Activated CD4-positive, alpha-beta T cell treated with anti-CD3 and anti-CD28 coated beads, Interleukin-10, Interleukin-2, amounts not matched to agents 100 ng/mL and 50 ng/mL, durations not matched to agents 16 hours and 8 hours (primary cell): ENCODE results near the gene ABCA5.
"Not testable (repeated sequence)": the region's sequence is repeated elsewhere in the genome, so short reads cannot be mapped to it uniquely, and the experiment has no call there.

Experiments
- DNase-seq: peaks from one replicate; pipeline ENCODE4 v3.0.0-alpha.2; 2020

ABCA5 gene

DNA sequence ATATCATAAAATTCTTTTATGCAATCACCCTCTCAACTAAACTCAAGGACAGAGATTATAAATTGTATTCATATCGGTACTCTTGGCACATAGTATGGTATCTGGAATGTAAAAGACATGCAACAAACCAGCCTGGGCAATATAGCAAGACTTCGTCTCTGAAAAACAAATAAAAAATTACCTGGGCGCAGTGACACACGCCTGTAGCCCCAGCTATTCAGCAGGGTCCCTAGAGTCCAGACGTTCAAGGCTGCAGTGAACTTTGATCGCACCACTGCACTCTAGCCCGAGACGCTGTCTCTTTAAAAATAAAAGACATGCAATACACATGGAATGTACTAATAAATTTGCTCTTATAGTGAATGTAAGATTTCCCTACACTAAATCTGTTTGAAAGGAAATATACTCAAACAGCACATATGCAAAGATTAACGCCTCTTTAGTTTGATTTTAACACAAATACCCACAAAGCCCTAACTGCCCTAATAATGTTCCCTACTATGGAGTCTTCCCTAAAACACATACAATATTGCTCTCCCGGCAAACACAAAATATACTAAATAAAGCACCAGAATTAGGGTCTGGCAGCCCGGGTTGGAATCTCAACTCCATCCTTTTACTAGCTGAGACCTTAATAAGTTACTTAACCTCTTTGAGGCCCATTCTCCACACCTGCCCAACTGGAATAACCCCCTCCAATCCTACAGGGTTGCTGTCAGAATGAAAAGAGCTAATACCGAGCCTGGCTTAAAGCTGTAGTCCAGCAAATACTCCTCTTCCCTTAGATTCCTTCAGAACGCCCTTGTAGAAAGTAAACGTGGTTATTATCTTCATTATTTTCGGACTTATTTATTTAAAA lies 1.2 kb downstream of the ABCA5 start:
- DNase-seq: no peak

DNA sequence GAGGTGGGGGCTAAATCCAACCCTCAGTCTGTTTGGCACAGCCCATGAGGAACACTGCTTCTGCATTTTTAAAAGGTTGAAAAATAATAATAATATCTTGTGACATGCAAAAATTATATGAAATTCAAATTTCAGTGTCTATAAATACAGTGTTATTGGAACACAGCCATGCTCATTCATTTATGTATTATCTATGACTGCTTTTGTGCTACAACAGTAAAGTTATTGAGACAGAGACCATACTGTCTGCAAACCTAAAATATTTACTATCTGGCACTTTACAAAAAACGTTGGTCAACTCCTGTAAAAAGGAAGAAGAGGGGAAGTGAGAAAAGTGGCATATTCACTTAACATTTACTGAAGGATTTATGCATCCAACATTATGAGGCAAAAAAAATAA lies 3.1 kb downstream of the ABCA5 start:
- no peak for DNase-seq

DNA sequence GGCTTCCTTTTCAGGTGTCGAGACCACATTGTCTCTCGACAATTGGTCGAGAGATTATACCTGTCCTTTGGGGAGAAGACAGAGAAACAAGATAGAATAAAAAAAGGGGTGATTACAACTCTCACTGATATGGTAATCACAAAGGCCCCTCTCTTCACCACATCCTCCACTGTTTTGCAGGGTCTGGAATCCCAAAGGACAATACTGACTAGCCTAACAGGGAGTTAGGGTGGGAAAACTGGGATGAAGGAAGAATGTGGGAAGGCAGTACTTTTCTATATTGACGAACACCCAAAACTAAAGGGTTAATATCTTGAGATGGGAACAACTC lies 6.1 kb downstream of the ABCA5 start:
- DNase-seq: no peak

DNA sequence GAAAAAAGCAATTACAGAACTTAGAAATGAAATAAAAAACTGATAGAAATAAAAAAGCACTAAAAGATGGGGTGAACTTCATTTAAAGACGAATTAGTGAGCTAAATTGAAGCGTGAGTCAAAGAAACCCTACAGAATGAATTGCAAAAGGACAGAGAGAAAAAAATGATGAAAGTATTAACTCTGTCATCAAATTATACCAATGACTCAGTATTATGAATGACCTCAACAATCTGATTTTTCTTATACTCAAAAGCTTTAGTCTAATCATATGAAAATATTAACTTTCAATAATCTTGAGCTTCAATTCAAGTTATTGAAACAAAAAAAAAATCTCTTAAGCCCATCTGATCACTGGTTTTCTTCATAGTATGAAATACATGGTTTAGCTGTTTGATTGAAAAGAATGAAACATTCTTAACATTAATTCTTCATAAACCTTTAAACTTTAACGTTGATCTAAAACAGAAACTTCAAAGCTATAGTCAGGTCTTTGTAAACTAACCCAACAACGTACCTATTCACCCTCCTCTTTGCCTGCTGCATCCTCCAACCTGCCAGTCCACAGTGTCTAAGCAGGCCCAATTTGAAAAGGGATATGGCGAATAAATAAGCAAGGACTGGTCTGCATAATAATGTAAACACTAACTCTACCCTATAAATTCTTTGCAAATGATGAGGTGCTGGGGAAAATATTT lies 6.6 kb downstream of the ABCA5 start:
- DNase-seq: no peak

DNA sequence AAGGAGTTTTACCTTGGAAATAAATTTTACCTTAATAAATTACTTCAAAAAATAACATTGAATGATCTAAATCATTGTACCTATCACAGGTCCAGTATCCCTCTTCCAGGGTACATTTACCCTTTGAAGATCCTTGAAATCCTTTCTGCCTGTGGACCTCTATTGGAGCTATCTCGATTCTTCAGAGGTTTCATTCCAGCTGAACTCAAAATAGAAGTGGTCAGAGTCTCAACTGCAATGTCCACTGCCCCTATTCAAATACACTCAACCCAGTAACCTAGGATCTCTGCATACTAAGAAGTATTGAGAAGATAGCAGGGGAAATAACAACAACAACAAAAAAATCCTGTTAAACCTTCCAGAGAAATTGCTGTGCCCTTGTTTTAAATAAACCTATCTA lies 9.3 kb downstream of the ABCA5 start:
- DNase-seq: no peak

DNA sequence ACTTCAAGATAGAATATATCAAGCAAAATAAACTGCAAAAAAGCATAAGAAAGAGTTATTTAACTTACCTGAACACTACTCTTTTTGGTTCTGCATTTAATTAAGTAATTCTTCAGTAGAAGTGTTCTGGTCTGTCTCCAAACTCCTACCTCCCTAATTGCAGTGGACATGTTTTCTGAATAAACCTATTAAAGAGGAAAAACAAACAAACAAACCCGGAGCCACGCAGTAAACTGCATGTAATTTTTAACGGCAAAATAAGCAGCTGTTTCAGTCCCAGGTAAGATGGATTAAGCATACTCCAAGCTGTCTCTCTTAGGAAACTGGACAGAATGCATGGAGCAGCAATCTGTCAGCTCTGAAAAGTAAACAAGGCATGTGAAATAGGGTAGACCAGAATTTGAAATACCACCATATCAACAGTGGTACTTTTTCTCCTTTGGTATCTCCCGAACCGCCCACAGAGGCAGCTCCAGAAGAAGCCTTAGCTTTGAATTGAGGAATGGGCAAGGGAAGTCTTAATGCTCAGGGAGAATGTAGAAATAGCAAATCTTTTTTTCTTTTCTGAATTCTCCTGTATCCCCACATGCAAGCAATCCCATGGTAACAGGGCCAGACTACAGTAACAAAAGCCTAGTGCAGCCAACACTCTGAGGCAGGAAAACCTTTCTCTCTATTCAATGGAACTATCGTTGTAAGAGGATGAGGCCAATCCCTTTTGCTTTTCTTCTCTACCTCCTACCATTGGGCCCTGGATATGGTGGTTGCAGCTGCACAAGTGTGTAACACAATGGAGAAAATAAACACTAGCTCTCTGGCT lies 12.5 kb downstream of the ABCA5 start:
- DNase-seq: no peak

DNA sequence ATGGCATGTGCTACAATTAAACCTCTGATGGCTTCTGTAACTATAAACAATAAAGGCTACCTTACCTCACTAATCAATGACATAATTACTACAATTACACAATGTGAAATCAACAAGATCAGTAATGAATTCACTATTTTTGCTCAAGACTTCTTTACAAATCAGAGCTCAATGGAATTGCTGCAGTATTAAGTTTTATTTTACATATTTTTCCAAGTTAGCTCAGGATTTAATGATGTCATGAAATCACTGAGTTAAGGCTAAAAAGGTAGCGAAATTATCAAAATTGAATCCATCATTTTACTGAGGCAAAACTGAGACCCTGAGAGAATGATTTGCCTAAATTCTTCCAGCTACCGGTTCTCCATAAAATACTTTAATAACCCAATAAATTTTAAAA lies 21.8 kb downstream of the ABCA5 start:
- DNase-seq: no peak

DNA sequence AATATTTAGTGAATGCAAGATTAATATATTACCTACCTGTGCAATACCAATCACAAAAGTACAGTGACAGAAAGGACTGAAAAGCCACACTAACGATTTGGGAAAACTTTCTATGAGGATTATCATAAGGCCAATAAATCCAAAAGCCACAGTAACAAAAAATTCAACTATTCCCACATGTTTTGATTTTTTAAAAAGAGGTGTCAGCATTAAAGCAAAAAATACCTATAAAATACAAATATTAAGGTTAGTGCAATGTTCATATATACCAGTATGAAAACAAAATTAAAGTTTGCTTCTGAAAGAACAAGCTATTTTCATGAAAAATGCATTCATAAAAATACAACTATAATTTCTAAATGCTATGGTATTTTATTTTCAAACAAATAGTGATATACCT lies 24.3 kb downstream of the ABCA5 start:
- DNase-seq: no peak

DNA sequence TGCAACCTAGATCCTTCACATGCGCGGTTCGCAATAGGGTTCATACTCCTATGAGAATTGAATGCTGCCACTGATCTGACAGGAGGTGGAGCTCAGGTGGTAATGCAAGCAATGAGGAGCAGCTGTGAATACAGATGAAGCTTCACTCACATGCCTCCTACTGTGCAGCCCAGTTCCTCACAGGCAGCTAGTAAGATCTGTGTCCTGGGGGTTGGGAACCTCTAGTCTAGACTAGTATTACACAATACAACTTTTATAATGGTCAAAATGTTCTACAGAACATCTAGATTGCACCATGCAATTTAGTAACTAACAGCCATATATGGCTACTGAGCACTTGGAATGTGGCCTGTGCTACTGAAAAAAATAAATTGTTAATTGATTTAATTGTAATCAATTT lies 26.7 kb downstream of the ABCA5 start:
- no peak for DNase-seq

DNA sequence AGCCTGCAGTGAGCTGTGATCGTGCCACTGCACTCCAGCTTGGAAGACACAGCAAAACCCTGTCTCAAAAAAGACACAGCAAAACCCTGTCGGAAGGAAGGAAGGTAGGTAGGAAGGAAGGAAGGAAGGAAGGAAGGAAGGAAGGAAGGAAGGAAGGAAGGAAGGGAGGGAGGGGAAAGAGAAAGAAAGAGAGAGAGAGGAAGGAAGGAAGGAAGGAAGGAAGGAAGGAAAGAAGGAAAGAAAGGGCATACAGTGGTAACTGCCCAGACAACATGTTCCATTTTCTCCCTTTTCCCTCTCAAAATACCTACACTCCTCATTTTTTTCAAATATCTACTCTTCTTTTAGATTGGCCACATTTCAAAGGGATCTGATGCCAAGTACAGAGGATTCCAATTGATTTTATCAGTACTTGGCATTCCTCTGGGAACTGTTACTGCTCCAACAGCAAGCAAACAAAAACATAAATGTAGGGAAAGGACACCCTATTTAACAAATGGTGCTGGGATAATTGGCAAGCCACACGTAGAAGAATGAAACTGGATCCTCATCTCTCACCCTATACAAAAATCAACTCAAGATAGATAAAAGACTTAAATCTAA lies 28.7 kb downstream of the ABCA5 start:
- DNase-seq: not testable (repeated sequence)

DNA sequence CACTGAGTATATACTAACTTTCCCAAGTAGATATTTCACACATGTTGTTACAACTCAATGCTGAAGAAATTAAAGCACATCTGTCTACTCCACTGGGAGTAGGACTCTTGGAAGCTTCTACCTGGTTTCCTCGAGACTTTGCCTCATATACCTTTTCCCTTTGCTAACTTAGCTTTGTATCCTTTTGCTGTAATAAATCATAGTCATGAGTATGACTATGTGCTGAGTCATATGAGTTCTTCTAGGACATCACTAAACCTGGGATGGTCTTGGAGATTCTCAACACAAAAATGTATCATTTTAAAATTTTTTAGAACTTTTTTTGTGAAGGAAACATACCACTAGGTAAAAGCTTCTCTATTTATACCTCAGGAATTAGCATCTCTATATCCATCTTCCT lies 39.8 kb downstream of the ABCA5 start:
- DNase-seq: no peak

DNA sequence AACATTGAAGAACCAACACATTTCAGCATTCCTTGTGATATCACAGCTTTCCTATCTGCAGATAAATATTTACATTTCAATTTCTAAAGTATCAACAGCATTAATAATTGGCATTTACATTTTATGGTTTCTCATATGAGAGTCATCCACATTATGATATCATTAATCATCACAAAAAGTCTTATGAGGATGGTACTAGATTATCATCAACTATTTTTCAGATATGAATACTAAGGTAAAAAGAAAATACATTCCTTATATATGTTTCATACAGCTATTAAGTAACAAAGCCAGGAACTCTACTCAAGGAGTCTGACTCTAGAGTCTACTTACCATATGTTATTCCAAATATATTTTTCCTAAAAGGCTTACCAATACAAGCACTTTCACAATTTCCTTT lies 40.7 kb downstream of the ABCA5 start:
- DNase-seq: no peak

DNA sequence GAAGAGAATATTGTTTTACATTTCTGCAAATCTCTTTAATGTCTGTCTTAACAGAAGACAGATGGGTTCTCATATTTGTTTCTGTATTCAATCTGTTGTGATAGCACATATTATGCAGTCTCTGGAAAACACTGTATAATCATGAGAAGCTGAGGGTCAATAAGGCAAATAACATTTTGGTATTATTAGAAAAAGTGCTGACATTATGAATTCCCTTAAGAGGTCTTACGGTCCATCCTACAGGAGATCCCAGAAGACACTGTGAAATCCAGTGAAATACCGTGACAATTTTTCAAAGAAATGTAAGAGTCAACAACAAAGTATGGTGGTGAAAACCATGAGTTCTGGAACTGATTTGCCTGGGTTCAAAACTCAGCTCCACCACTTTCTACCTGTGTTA lies 42.3 kb downstream of the ABCA5 start:
- DNase-seq: no peak

DNA sequence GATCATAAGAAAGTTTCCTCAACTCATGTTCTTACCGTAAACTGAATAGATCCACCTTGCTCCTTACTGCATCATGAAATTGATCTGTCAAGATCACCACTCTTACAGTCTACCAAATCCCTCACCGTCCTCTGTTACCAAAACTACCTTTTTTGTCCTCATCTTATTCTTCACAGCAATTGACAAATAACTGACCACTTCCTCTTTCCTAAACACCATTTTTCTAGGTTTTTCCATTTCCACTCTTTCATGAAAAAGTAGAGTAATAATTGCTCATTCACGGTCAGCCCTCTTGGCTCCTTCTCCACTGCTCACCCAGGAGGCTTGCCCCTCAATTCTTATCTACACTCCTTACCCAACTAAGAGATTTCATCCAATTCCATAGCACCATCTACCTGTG lies 44.9 kb downstream of the ABCA5 start:
- no peak for DNase-seq

DNA sequence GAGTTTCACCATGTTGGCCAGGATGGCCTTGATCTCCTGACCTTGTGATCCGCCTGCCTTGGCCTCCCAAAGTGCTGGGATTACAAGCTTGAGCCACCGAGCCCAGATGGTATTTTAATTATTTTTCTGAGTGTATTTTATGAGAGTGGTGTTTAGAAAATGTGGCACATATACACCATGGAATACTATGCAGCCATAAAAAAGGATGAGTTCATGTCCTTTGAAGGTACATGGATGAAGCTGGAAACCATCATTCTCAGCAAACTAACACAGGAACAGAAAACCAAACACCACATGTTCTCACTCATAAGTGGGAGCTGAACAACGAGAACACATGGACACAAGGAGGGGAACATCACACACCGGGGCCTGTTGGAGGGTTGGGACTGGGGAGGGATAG lies 50.7 kb downstream of the ABCA5 start:
- not testable (repeated sequence) for DNase-seq

DNA sequence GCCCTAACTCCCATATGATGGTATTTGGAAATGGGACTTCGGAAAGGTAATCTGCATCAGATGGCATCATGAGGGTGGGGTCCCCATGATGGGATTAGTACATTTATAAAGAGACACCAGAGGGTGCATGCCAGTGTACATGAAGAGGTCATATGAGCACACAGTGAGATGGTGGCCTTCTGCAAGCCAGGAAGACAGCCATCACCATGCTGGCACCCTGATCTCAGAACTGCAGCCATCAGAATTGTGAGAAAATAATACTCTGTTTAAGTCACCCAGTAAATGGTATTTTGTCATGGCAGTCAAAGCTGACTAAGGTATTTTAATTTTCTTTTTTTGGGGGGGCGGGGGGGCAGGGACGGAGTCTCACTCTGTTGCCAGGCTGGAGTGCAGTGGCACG lies 51.2 kb downstream of the ABCA5 start:
- no peak for DNase-seq

DNA sequence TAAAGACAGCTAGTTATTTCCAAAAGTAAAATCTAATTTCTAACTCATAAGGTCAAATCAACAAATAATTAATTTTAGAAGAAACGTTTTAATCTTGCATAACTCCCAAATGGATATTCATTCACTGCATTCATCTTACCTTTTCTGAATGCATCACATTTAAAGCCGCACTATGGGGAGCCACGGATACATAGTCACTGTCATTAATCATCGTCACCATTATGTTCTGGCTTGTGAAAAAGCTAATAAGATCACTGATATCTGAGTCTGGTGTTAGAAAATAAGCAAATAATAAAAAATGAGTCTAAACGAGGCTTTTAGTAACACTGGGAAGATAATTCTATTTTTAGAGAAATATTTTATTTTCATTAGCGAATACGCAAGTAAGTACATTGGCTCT lies 55.9 kb downstream of the ABCA5 start:
- DNase-seq: no peak

DNA sequence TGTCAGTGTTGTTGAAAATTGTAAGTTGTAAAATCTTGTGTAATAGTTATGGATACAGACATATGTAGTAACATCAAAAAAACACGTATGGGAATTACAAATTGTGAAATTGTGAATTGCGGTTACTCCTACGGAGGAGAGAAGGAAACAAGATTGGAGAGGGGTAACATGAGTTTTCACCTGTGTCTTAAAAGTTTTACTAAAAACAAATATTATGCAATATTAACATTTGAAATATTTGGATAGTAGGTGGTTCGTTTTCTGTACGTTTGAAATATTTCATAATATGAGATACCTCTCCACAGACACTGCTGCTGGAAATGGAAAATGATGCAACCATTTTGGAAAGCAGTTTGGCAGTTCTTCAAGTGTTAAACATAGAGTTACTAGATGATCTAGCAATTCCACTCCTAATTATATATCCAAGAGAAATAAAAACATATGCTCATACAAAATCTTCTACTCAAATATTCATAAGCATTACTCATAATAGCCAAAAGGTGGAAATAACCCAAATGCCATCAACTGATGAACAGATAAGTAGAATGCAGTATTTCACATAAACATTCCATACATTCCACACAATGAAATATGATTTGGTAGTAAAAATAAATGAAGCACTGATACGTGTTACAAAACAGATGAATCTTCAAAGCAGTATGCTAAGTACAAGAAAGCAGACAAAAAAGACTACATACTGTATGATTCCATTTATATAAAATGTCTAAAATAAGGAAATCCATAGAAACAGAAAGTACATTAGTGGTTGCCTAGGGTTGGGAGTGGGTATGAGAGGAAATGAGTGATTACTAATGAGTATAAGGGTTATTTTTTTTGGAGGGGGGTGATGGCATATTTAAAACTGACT lies 57.6 kb downstream of the ABCA5 start:
- DNase-seq: no peak

DNA sequence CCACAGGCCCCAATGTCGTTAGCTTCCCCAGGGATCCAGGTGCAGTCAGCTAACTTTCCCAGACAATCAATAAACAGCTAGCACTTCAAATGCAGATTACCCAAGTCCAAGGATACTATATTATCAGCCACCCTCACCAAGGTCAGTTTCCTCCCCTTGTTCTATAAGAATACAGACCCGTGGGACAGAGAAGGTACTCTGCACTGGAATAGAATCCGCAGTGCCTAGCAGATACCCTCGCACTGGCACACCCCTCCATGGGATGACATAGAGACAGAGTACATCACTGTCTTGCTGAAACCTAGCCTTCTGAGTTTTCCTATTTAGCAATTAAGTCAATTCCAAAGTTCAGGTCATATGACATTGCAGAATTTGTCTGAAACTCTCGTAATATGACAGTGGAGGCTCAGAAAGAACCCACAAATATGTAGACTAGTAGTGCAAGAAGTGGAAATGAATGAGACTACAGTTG lies 58.4 kb downstream of the ABCA5 start:
- DNase-seq: no peak

DNA sequence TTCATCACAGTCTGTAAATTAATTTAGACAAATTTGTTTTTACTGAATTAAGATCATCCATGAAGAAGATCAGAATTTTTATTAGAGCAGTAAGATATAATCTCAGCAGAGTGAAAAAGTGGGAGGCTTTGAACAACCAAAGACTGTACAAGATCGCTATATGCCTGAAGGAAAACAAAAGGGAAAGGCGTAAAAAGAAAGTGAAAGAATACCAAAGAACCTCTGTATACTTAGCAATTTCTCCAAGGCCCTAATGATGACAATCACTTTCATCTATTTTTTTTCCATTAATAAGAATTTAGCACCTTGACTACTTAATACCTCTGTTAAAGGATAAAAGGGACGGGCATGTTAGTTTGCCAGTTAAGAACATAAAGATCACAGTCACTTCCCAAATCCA lies 59.7 kb downstream of the ABCA5 start:
- DNase-seq: no peak

DNA sequence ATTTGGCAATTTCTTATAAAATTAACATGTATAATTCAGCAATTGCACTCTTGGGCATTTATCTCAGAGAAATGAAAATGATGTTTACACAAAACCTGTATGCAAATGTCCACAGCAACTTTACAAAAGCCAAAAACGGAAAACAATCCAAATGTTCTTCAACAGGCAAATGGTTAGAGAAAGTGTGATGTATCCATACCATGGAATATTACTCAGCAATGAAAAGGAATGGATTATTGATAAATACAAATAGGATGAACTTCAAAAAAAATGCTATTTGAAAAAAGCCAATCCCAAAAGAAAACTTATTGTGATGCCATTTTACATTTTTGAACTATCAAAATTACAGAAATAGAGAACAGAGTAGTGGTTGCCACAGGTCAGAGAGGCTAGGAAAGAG lies 61.1 kb downstream of the ABCA5 start:
- DNase-seq: no peak

DNA sequence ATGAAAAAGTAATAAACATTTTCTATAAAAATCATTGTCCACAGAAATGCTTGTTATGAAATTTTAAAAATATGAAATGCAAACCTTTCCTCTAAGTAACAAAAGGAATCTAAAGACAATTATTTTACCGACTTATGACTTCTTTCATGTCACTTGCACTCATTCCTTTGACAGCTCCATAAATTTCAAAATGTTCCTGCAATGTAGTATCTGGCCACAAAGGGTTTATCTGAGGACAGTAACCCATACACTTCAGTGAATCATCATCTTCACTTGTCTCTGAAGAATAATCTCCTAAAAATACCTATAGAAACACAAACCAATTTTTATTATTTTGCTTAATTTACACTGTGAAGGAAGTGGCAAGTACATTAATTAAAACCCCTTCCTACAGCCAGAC lies 72.7 kb downstream of the ABCA5 start:
- DNase-seq: no peak
